Stimulated activated CD4-positive, alpha-beta T cell treated with anti-CD3 and anti-CD28 coated beads, TNF-alpha, amount 100 ng/mL, for 1 hour (primary cell): Measurements from ENCODE around the gene ADM.

ENCODE experiments used
- DNase-seq, 3 donors: peaks; one replicate each; pipeline ENCODE4 v3.0.0-alpha.2; 2020; ENCODE audit warnings: low read depth in 3 of 3, low spot score in 1 of 3

Gene ADM

GRCh38 chr11:10289765-10290380 is 15.0 kb upstream of the ADM start:
- DNase-seq = no peak

- no peak for DNase-seq
Measured at GRCh38 chr11:10291801-10292638, 12.9 kb upstream of the ADM start.

GRCh38 chr11:10293423-10294289 is 11.2 kb upstream of the ADM start, which contains the start of gene SBF2:
TSS of gene SBF2 (minus strand) at chr11:10294219. CDS start at chr11:10294069, 150 bp downstream.
- peak; percentile 51 to 72 (median 60) for DNase-seq

- no peak for DNase-seq
Measured at GRCh38 chr11:10294290-10294953, 10.5 kb upstream of the ADM start.

GRCh38 chr11:10295064-10295901 is 9.6 kb upstream of the ADM start:
- DNase-seq = no peak

GRCh38 chr11:10298342-10298741 is 6.5 kb upstream of the ADM start:
- DNase-seq = no peak

- DNase-seq = no peak
Measured at GRCh38 chr11:10301656-10302358, 3.1 kb upstream of the ADM start.

GRCh38 chr11:10302359-10302743 is 2.5 kb upstream of the ADM start:
- DNase-seq = no peak

GRCh38 chr11:10302744-10303557 is 1.9 kb upstream of the ADM start:
- DNase-seq = peak in 2 of 3 donors; percentile 43 to 44

- no peak for DNase-seq
Measured at GRCh38 chr11:10303558-10304363, 1.1 kb upstream of the ADM start.

- no peak for DNase-seq
Measured at GRCh38 chr11:10305262-10305963, 540 bp downstream of the ADM start.

- no peak for DNase-seq
Measured at GRCh38 chr11:10305964-10306918, 1.4 kb downstream of the ADM start.

- DNase-seq = no peak
Measured at GRCh38 chr11:10307022-10307399, 2.1 kb downstream of the ADM start.

- peak; percentile 54 to 79 (median 72) for DNase-seq
Measured at GRCh38 chr11:10307400-10308200, 2.7 kb downstream of the ADM start.

GRCh38 chr11:10308201-10308954 is 3.5 kb downstream of the ADM start:
- DNase-seq = no peak
